ENCODE measurements around the gene KMT2C.

- TF ChIP-seq CTCF (conservative IDR thresholded peaks at IDR 0.05; ENCODE audit: low read length) (no peak), EZH2phosphoT487 (IDR thresholded peaks at IDR 0.05; ENCODE audit: borderline replicate concordance, low read depth, low read length) (no peak)
Observed at GRCh38 chr7:152369518-152369917, 66.3 kb downstream of the KMT2C start.

All from OCI-LY7 (cell line).